ENCODE results near the gene C2CD3. TPM values are rescaled to one million over a fixed set of nuclear protein-coding genes. Genes with fewer than 3 reads are reported as not detected.

The C2CD3 gene
- total and polyA plus RNA-seq, 8 donors: 22.8 to 34.5 (median 27.5) TPM

DNA sequence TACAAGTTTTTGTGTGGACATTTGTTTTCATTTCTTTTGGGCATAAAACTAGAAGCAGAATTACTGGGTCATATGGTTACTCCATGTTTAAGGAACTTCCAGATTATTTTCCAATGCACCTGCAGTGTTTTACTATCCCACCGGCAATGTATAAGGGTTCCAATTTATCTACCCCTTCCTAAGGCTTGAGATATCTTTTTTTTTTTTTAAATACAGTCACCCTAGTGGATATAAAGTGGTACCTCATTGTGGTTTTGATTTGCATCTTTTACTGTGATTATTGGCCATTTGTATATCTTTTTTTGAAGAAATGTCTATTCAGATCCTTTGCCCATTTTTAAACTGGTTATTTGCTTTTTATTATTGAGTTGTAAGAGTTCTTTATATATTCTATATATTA, 127.4 kb downstream of the C2CD3 start:
- Histone ChIP-seq H3K36me3 (peaks cover 0 to 70% of the 10 kb centered on the region in 2 donors), H3K27ac (no peak overlapping the region), H3K4me3 (no peak overlapping the region), H3K4me1 (no peaks in the 10 kb centered on the region), H3K27me3 (no peaks in the 10 kb centered on the region), H3K9me3 (no peaks in the 10 kb centered on the region)
- TF ChIP-seq, protein P1, sequence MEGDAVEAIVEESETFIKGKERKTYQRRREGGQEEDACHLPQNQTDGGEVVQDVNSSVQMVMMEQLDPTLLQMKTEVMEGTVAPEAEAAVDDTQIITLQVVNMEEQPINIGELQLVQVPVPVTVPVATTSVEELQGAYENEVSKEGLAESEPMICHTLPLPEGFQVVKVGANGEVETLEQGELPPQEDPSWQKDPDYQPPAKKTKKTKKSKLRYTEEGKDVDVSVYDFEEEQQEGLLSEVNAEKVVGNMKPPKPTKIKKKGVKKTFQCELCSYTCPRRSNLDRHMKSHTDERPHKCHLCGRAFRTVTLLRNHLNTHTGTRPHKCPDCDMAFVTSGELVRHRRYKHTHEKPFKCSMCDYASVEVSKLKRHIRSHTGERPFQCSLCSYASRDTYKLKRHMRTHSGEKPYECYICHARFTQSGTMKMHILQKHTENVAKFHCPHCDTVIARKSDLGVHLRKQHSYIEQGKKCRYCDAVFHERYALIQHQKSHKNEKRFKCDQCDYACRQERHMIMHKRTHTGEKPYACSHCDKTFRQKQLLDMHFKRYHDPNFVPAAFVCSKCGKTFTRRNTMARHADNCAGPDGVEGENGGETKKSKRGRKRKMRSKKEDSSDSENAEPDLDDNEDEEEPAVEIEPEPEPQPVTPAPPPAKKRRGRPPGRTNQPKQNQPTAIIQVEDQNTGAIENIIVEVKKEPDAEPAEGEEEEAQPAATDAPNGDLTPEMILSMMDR (IDR thresholded peaks at IDR 0.05): no peak
- DNase-seq: no peak
- ATAC-seq: no peak
- intact Hi-C loops (cut with DNase I): no loop called here

DNA sequence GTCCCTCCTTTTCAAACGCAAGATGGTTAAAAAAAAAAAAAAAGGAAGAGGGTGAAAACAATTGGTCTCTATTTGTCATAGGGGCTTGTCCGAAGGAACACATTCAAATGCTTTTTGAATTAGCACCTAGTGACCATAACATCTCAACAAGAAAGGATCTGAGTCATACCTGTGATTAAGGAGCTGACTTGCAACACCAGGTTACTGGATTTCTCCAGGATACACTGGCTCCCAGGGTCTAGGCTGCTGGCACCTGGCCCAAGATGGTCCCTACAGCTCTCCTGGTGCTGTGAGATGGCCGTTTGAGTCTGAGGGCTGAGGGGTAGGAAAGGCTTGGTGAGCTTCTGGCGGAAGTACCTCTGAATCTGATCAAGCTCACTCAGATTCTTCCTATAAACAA, 133.5 kb downstream of the C2CD3 start:
- DNase-seq: no peak
- intact Hi-C loops (cut with DNase I): loop anchor here in 1 of 2 donors (10.0 kb wide), 1 partner anchor 63 kb away; no protein-coding TSS in a partner anchor
- peaks cover 0 to 83% of the 10 kb centered on the region in 2 donors for H3K36me3 ChIP-seq
- H3K27ac ChIP-seq: peak overlapping the region in 1 of 2 donors; percentile 4
- no peaks in the 10 kb centered on the region for H3K4me1 ChIP-seq
- TF ChIP-seq, protein P1 (IDR thresholded peaks at IDR 0.05): no peak
- H3K4me3 ChIP-seq: no peak overlapping the region
- ATAC-seq: peak; percentile 74
- H3K9me3 ChIP-seq: no peaks in the 10 kb centered on the region
- no peaks in the 10 kb centered on the region for H3K27me3 ChIP-seq

DNA sequence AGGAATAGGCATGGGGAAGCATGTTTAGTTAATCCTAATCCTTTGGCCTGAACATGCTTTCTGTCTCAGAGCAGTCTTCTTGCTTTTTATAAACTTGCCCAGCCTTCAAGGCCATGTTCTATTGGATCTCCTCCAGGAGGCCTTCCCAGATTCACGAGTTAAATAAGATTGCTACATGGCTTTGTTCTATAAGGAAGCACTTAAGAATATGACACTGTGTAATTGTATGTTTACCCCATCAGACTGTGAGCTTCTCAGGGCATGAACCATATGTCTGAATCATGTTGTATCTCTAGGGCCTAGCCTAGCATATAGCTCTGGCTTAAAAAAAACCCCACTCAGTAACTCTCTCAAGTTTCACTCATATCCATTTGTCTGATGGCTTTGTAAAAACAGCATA, 135.5 kb downstream of the C2CD3 start:
- Histone ChIP-seq H3K36me3 (peaks cover 0 to 81% of the 10 kb centered on the region in 2 donors), H3K4me1 (no peaks in the 10 kb centered on the region), H3K4me3 (no peak overlapping the region), H3K9me3 (no peaks in the 10 kb centered on the region), H3K27me3 (no peaks in the 10 kb centered on the region), H3K27ac (no peak overlapping the region)
- intact Hi-C loops (cut with DNase I): loop anchor here in 1 of 2 donors (10.0 kb wide), 1 partner anchor 60 kb away; no protein-coding TSS in a partner anchor
- no peak for DNase-seq
- ATAC-seq: no peak
- TF ChIP-seq, protein P1 (IDR thresholded peaks at IDR 0.05): no peak

DNA sequence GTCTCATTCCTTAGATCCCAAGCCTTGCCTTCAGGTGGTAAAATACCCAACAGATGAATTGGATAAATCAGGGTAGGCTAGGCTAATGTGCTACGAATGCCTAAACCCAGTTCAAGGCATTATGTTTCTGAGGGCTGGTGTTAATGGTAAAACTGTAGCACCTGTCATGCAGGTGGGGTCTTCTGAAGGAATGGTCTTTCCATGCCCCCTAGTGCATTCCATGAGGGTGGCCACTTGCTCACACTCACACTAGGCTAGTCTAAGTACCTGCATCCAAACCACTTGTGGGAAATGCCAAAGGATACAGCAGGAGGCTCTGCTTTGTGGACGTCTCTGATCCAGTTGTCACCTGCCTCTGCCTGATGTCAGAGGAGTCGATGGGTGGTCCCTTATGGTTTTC, 137.8 kb downstream of the C2CD3 start:
- H3K27ac ChIP-seq: no peak overlapping the region
- intact Hi-C loops (cut with DNase I): loop anchor here in 1 of 2 donors (10.0 kb wide), 1 partner anchor 58 kb away; no protein-coding TSS in a partner anchor
- H3K36me3 ChIP-seq: peaks cover 0 to 60% of the 10 kb centered on the region in 2 donors
- ATAC-seq (no peak), DNase-seq (no peak)
- no peaks in the 10 kb centered on the region for H3K4me1 ChIP-seq
- no peaks in the 10 kb centered on the region for H3K9me3 ChIP-seq
- TF ChIP-seq, protein P1 (IDR thresholded peaks at IDR 0.05): no peak
- no peaks in the 10 kb centered on the region for H3K27me3 ChIP-seq
- no peak overlapping the region for H3K4me3 ChIP-seq

DNA sequence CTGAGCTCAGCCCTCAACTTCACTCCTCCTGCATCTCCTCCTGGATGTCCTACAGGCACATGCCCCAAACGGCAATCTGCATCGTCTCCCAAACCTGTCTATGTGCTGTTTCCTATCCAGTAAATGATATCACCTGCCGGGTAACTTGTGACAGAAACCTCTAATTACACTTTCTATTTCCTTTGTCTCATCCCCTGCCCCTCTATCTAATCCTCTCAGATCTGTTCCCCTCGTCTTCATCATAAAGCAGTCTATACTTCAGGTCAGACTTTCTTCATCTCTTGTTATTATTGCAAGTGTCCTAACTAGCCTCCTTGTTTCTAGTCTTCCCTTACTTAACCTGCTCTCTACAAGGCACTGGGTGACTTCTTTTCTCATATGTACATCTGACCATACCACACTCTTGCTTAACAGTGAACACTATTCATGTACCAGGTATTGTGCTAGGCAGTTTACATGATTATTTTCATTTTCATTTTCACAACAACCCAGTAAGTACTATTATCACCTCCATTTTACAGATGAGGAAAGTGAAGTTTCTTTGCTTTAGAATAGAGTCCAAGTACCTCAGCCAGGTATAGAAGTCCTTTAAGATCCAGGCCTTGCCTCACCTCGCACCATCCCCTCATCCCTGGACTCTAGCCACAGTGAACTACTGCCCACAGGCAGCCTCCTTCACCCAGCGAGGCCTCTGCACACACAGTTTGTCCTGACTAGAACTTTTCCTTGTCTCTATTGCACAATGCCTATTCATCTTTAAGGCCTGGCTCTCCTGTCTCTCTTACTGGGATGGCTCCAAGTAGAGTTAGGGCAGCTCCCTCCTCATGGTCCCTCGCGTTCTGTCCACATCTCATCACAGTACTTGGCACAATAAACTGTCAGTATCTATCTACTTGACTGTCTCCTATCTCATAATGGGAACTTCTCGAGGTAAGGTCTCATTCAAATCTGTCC, 139.8 kb downstream of the C2CD3 start:
- no peak for DNase-seq
- no peaks in the 10 kb centered on the region for H3K27me3 ChIP-seq
- intact Hi-C loops (cut with DNase I): loop anchor here in 1 of 2 donors (10.0 kb wide), 1 partner anchor 56 kb away; no protein-coding TSS in a partner anchor
- H3K27ac ChIP-seq: no peak overlapping the region
- ATAC-seq: no peak
- peaks cover 0 to 40% of the 10 kb centered on the region in 2 donors for H3K36me3 ChIP-seq
- H3K9me3 ChIP-seq: no peaks in the 10 kb centered on the region
- H3K4me3 ChIP-seq: no peak overlapping the region
- peaks cover 0 to 11% of the 10 kb centered on the region in 2 donors for H3K4me1 ChIP-seq
- TF ChIP-seq, protein P1 (IDR thresholded peaks at IDR 0.05): no peak

All from left lung (tissue), 10 donors.